GM21381 (cell line): ENCODE measurements around the gene TNFRSF1A.
A peak's percentile ranks its signal among the peaks of the same experiment; 100 is the strongest.

ENCODE experiments used
- ATAC-seq: cut with Tn5 transposase; IDR thresholded peaks from one replicate; pipeline ENCODE4 v1.9.1; 2021; ENCODE audit warnings: mild to moderate bottlenecking, moderate library complexity; ENCODE audit not compliant: unreplicated experiment

Gene TNFRSF1A

DNA sequence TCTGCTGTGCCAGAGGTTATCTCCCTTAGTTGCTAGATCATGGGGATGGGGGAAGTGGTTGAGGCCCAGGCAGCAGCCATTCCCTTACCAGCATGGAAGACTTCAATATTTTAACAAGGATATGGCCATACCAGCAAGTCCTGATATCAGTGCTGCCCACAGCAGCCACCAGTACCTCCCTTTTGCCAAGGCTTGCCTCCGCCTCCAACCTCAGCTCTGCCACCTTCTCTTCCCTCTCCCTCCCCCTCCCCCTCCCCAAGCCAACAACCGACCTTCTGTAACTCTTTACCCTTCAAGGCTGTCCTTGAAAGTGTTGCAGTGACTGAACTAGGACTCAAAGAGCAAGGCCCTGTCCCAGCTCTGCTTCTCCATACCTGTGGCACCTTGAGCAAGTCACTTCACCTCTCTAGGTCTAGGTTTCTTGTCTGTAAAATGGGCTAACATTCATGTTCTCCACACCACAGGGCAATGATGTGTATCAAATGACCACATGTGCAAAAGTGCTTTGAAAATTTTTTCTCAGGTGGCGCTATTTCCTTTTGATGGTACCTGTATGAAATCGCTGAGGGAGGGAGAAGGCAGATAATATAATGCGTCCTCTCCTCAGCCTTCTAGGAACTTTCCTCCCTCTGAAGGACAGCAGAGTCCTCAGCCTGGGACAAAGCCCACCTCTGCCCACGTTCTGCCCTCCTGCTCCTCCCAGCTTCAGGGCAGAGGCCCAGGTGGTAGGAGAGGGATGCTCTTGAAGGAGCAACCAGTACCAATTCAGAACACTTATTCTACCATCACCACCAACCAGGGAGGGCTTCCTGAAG lies 16.7 kb downstream of the TNFRSF1A start:
- no peak for ATAC-seq

DNA sequence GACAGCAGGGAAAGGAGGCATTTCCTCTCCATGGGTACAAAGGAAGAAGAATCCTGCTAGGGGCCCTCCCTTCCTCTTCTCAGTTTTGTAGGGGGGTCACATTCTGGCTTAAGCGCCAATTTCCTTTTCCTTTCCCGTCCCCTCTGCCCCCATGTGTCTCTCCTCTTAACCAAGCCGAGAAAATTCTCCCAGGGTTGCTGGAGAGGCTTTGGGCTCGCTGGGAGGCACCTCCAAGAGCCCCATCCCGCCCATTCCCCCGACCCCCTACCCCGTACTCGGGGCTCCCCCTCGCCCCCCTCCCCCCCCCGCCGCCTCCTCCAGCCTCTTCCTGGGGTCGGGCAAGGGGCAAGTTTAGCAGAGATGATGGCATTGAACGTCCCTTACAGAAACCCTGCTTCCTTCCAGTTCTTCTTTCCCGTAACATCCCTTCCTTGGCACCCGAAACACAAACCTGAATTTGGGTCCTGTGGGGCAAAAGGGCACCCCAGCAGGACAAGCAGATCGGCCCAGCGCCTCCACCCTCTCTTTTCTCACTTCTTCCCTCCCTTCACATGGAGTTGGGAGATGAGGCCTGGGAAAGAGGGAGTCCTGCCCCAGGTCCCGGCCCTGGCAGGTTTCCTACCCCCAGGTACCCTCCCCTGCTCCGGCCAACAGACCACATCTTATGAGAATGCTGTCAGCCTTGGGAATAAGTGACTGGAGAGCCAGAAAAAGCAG lies 17.7 kb downstream of the TNFRSF1A start:
- no peak for ATAC-seq

DNA sequence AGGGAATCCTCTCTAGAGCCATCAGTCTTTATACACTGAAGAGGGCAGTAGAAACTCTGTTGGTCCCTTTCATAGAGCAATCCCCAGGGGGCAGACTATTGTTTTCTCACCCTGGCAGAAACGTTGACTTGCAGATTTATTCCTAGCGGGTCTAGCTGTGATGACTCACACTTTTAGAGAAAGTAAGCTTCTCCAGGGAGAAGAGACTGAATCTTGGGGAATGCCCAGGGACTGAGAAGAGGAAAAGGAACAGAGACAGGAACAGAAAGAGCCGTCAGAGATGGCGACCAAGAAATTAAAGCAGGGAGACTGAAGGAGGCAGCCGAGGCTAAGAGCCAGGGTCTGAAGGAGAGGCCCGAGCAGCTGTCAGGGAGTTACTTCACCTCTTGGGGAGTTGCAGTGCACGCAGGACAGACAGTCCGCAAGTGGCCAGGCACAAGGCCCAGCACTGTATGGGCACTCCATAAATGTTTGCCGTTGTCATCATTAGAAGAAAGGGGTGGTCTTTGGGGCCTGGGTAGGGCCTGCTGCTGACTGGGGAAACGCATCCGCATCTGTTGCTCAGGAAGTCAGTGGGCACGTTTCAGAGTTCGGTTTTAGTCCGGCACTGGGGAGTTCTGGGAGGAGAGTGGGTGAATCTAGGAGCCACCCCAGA lies 18.4 kb downstream of the TNFRSF1A start:
- ATAC-seq: peak; percentile 64

DNA sequence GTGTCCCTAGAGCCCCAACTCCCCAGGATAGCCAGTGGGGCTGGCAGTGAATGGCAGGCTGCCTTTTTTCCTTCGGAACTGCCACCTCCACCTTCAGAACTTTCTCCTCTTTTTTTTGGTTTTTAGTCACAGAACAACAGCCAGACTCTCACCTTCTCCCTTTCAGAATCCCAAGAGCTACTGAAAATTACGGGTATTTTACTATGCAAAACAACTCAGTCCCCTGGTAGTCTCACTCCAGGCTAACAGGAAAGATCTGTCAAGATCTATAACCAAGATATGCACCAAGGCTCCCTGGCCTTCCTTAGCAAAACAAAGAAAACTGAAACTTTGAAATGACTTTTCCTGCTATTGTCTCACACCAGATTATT lies 18.9 kb downstream of the TNFRSF1A start:
- peak; percentile 25 for ATAC-seq

DNA sequence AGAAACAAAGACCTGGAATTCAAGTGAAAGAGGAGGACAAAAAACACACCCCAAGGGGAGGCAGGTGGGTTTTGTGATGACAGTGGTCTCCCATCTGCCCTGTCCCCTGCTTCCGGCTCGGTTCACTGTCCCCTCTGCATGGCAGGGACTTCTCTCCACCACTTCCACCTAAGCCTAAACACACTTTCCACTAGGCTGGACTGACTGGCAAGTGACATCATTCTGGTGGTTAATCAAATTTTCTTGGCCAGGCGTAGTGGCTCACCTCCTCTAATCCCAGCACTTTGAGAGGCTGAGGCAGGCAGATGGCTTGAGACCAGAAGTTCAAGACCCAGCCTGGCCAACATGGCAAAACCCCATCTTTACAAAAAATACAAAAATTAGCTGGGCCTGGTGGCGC lies 19.5 kb downstream of the TNFRSF1A start:
- no peak for ATAC-seq

DNA sequence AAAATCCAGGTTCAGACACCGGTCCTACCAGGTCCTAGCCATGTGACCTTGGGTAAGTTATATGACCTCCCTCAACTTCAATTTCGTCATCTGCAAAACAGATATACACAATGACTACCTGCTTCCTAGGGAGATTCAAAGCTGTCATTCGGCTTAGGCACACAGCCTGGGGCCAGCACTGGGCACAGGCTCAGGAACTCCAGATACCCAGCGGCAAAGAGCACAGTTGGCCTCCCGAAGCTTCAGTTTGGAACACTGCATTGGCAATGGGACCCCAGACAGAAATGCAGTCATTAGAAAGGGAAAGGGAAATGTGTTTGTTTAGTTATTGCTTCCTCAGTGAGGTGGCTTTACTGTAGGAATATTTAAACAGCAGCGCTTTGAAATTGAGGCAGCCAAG lies 20.0 kb downstream of the TNFRSF1A start:
- ATAC-seq: no peak

DNA sequence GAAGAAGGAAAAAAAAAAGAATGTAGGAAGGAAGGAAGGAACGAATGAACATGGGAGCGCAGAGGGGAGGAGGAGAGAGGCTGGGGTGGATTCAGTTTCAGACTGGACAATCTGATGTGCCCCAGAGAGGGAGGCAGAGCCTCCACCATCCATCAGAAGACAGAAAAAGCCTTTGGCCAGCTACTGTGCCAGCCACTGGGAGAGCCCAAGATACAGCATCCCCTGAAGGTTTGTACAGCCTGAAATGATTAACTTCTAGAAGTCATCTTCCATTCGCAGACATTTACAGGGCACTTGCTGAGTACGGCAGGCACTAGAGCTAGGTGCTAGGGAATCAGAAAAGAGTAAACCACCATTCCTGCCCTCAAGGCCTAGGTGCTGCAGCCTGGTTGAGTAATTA lies 22.4 kb downstream of the TNFRSF1A start:
- ATAC-seq: no peak

DNA sequence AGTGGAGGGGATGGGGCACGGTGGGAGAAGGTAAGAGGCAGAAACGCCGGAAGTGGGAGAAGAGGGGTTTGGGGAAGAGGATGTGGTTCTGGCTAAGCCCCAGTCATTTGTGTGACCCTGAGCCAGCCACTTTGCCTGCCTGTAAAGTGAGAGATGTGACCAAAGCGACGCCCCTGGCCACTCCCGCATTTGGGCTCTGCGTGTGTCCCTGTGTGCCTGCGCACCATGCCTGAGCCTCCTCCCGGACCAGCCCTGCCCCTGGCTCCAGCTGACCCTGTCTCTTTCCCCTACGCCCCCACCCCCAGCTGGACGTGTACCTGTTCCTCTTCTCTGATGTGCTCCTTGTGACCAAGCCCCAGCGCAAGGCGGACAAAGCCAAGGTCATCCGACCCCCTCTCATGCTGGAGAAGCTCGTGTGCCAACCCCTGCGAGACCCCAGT lies 23.4 kb downstream of the TNFRSF1A start:
- ATAC-seq: no peak

DNA sequence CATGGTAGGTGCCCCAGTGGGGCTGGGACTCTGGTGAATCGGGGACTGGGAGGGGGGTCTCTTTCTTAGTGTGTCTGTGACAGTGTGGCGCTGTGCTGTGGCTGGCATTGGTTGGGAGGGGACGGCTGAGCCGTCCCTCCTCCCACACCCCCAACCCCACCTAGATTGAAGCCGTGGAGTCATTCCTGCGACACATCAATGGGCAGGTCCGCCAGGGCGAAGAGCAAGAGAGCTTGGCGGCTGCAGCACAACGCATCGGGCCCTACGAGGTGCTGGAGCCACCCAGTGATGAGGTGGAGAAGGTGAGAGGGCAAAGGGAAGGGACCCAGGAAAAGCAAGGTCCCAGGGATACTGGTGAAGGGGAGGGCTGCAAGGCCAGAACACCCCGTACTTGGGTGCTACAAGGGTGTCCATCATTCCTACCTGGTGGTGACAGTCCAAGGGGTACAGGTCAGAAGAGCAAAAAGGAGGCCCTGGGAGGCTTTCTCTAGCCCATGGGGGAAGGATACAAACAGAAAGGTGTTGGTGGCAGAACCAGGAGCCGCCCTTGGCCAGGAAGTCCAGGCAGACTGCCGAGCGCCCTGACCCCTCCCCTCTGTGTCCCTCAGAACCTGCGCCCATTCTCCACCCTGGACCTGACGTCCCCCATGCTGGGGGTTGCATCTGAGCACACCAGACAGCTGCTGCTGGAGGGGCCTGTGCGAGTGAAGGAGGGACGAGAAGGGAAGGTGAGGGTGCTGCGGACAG lies 24.0 kb downstream of the TNFRSF1A start:
- ATAC-seq: no peak

DNA sequence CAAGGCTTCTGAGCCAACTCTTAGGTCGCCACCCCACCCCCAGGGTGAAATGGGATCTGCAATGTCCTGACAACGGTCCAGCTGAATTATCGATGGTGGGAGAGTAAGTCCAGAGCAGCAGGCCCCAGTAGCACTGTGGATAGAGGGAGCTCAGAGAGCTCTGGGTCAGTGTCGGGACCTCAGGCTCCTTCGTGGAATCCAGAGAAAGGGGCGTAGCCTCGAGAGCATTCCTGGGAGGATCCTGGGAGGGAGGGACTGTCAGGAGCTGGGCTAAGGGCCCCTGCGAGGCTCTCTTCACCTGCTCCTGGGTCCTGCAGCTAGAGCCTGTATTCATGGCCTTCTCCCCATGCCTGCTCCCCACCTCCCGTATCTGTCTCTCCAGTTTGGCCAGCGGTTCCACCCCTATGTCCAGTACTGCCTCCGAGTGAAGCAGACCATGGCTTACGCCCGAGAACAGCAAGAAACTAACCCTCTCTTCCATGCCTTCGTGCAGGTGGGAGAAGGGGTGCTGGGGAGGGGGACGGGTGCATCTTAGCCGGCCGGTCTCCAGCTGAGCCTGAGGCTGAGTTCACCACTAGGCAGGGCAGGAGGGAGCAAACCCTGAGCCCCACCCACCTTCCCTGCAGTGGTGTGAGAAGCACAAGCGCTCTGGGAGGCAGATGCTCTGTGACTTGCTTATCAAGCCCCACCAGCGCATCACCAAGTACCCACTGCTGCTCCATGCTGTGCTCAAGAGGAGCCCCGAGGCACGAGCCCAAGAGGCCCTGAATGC lies 24.8 kb downstream of the TNFRSF1A start:
- ATAC-seq: no peak

DNA sequence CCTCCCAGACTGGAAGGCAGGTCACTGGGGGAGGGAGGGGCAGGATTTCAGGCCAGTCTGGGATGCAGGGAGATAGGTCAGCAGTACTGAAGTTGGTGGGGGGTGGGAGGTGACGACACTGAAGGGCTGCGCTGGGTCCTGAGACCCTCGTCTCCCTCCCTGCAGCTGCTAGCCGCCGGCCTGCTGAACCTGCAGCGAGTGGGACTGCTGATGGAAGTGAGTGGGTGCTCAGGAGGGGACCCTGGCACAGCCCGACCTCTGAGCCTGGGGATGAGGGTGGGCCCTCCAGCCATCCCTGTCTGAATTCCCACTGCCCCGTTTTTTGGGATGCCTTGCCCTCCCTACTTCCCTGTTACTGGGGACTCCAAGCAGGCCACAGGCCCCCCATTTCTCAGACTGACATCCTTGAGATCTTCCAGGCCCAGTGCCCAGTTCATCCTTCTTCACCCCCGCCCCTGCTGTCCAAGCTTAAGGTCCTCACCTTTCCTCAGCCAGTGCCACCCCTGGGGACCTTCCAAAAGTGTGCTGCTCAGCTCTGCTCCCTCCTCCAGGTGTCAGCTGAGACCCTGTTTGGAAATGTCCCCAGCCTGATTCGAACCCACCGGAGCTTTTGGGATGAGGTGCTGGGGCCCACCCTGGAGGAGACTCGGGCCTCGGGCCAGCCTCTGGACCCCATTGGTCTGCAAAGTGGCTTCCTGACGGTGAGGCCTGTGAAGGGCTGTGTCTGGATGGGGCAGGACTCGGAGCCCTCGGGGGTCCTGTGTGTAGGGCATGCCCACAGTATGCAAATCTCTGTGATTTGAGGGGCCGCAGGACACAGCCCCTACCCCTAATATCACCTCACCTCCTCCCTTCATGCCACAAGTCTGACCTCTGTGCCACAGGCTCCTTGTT lies 25.9 kb downstream of the TNFRSF1A start:
- no peak for ATAC-seq

DNA sequence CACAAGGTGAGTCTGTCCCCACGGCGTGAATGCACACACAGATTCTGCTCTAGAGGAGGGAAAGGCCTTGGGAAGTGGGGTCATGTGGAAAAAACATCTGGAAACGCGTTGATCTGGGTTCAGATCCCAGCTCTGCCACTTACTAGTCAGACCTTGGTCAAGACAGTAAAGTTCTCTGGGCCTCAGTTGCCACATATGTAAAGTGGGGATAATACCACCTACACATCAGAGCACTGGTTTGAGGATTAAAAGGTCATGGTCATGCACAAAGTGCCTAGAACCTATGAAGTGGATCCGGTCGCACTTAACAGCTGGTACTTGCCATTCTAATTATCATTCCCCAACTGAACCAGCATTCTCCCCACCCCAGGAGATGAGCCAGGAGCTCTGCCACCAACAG lies 26.7 kb downstream of the TNFRSF1A start:
- no peak for ATAC-seq

DNA sequence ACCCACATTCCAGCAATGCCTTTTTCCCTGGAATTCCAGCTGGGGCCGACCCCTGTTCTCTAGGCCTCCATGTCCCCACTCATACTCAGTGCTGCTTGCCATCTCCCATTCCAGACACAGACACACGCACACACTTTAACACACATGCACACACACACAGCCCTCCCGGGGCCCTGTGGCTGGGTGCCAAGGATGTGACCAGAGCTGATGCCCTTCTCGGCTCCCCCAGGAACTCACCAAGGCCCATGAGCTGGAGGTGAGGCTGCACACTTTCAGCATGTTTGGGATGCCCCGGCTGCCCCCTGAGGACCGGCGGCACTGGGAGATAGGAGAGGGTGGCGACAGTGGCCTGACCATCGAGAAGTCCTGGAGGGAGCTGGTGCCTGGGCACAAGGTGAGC lies 27.1 kb downstream of the TNFRSF1A start:
- no peak for ATAC-seq

DNA sequence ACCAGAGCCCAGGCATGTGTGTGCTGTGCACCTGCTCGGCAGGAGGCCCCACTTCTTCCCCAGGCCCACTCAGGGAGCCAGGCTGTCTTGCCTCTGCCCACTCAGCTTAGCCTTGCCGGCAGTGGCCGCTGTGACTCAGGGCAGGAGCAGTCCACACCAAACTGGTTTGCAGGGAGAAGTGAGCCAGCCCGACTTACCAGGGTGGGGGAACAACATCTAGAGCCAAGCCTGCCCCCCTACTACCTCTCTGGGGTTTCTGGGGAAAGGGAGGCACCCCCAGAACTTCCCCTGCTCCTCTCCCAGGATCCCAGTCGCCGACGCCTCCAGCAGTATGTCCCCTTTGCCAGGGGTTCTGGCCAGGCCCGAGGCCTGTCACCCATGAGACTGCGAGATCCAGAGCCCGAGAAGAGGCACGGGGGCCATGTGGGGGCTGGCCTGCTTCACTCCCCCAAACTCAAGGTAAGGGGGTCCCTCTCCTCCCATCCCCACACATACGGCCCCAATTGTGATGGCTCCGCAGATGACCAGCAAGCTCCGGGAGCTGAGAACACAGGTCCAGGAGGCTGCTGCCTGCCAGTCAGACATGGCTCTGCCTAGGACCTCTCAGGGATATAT lies 28.4 kb downstream of the TNFRSF1A start:
- ATAC-seq: no peak

DNA sequence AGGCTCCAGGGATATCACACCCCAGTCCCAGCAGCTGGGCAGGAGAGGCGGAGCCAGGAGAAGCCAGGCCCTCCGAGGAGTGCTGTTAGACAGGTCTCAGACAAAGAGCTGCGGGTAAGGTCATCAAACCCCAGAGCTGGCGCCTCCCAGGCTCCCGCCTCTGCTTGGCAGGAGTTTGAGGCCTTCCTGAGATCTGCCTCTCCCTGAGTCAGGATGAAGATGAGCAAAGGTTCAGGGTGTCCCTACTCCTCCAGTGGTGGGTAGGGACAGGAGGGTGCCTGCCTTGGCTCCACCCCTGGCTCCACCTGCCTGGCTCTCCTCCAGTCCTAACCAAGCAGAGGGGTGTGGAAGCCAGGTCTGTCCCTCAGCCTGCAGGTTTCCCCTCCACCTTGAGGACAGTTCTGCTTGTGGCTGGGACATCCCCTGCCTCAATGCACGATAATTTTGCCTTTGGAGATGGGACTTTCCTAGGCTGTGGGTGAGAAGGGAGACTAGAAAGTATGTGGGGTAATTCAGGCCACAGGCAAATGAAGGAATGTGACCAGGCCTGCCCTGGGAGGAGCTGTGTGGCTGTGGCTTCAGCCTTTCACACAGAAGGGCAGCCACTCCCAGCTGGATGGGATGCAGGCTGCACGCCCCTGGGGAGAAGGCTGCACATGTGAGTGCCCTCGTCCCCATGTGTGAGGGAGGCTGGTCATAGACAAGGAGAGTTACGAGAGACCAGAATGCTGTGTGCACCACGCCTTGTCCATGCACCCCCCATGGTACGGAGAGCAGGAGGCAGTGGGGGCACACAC lies 29.1 kb downstream of the TNFRSF1A start:
- no peak for ATAC-seq

DNA sequence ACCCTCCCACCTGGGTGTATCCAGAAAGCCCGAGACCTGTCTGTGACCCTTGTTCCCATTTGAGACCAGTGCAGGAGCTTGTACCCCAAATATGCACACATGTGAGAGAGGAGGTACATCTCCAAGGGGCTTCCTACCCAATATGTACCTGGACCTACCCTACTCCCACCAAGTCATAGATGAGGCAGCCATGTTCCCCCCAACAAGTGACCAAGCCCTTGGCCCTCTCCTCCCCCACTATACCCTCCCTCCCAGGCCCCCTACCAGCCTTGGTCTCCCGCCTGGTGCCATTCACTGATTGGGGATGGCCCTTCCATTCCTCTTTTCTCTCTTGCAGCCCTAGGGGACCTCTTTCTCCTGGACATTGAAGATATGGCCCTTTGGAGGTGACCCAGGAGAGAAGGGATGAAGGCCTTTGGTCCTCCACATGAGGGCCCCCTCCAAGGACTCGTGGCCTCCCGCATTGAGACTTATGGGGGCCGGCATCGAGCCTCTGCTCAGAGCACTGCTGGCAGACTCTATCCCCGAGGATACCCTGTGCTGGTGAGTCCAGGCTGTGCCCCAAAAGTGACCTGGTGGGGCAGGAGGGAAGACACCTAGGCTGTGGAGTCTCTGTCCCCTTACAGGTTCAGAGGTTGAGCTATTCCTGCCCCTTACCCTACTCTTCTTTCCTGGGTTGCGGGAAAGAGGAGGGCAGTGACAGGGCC lies 29.9 kb downstream of the TNFRSF1A start:
- no peak for ATAC-seq

DNA sequence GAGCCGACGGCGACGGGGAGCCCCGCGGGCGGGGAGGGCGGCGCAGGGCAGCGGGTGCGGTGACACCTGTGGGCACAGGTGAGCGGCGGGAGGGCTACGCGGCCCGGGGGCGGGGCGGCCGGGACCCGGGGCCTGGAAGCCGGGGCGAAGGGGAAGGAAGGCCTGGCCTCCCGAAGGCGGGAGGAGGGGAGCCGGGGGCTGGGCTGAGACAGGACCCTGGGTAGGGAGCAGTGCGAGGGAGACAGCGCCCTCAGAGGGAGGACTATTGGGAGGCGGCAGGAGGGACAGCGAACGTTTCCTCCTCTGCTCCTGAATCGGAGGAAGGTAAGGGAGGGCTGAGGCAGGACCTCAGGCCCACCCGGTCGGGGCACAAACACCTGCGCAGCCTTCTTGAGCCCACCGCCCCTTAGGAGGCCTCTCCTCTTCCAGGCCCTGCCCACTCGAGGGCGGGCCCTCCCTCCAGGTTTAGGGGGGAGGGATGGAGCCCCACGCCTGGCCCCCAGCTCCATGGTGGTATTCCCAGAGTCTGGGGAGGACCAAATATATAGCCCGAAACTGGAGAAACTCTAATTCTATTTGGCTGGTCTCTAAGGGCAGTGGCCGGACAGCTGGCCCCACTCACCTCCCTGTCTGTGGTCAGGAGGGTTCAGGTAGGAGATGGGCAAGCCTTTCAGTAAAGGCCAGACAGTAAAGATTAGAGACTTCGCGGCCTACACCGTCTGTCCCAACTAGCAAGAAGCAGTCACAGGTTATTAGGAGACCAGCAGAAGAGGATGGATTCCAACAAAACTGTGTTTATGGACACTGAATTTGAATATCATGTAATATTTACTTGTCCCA lies 30.9 kb downstream of the TNFRSF1A start:
- no peak for ATAC-seq
